Pancreas (tissue), 10 donors: Measurements from ENCODE around the gene HTR3C. TPM values are rescaled to one million over a fixed set of nuclear protein-coding genes. Genes with fewer than 3 reads are reported as not detected.

Experiments
- ATAC-seq, 4 donors: fragments of 200-7000 bp; cut with Tn5 transposase; one replicate each; pipeline versions ENCODE4 v1.8.0 to v1.9.1; 2020; ENCODE audit warnings: mild to moderate bottlenecking in 4 of 4, moderate library complexity in 4 of 4
- DNase-seq, 6 donors: peaks; one replicate each; pipeline ENCODE4 v3.0.0-alpha.2; 2020
- FAIRE-seq: peaks from 2 replicates; lab custom pipeline; 2012; peaks lifted over from hg19 to GRCh38; lab: Jason Lieb, UNC
- H3K27ac ChIP-seq, 4 donors: fragments of 200-600 bp; sonication (generic); 1 replicate in 3 of 4; 2 replicates in 1 of 4; pipeline versions ENCODE4 v1.5.0 to v1.8.0; 2020
- H3K27me3 ChIP-seq, 4 donors: fragments of 200-600 bp; one replicate each; pipeline ENCODE4 v1.8.0; 2021
- H3K36me3 ChIP-seq, 3 donors: fragments of 200-600 bp; sonication (generic) in 1 of 3; one replicate each; pipeline versions ENCODE4 v1.5.0 to v1.8.0; 2020 to 2021
- H3K4me1 ChIP-seq, 3 donors: fragments of 200-600 bp; one replicate each; pipeline ENCODE4 v1.8.0; 2021
- H3K4me3 ChIP-seq, 4 donors: fragments of 200-600 bp; sonication (generic) in 2 of 4; one replicate each; pipeline versions ENCODE4 v1.5.0 to v1.8.0; 2020 to 2021
- H3K9me3 ChIP-seq, 4 donors: fragments of 200-600 bp; one replicate each; pipeline ENCODE4 v1.8.0; 2021
- WGBS, 2 donors: extraction: QIAGEN DNeasy Blood & Tissue Kit; methylation state at CpG; one replicate each; pipeline ENCODE4 v1.1.7; 2013; 5-methylcytosine and 5-hydroxymethylcytosine counted together
- intact Hi-C, 3 donors: fragments of 100-400 bp; cut with DNase I; formaldehyde crosslinking; loops; one replicate each; pipeline versions ENCODE4 v1.11.1 to v1.14.2; 2022
- polyA plus RNA-seq, 2 donors: library from polyadenylated mRNA; stranded (reverse); fragments of 200-250 nt; gene quantifications; one replicate each; pipeline ENCODE4 v1.2.3, GENCODE V29; 2013
- total RNA-seq, 6 donors: library from RNA; stranded (reverse); fragmentation: NEBNext Ultra II Directional in 4 of 6; extraction: Animal tissue kit (Norgen Biotek cat#: 25700) in 4 of 6; gene quantifications; one replicate each; pipeline versions ENCODE4 v1.2.1 to v1.2.4, GENCODE V29; 2021 to 2023
- TF ChIP-seq, protein P1 (sequence below), 4 donors: fragments of 200-600 bp; sonication (generic) in 3 of 4; IDR thresholded peaks; one replicate each; pipeline versions ENCODE4 v1.5.0 to v1.8.0; 2021; ENCODE audit warnings: antibody characterized with exemption in 4 of 4
- donor health status: healthy with polysubstance abuse.
- donor health status: DM: no; HTN: no; CAD: no; lungs with moderate emphysema.
- donor health status: DM: no; HTN: no; CAD: no.
- donor health status: control.
- donor health status: control.
- donor health status: Bipolar disorder and iron deficiency.
- donor health status: DM: yes; HTN: yes; CAD: no.
- donor health status: DM: no; HTN: no; CAD: no.
- donor health status: DM: no; HTN: no; CAD: no.
- donor health status: DM: yes; HTN: yes; CAD: no.

Gene HTR3C
- total and polyA plus RNA-seq, 8 donors: 0.09 TPM; not detected in 7

DNA sequence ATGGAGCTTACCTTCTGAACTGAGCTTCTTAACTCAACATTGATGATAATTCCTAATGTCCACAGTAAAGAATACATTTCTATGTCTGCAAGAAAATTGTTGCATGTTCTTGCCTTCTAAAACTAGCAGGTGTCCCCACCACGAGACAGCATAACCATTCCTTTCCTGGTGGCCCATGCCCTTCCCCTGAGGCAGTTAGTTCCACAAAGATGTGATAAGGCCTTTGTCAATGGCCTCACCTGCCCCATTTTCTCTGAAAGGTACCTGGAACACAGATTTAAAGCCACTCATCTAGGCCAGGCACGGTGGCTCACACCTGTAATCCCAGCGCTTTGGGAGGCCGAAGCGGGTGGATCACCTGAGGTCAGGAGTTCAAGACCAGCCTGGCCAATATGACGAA, 23.1 kb downstream of the HTR3C start:
- Histone ChIP-seq H3K36me3 (no peaks in the 10 kb centered on the region), H3K9me3 (no peaks in the 10 kb centered on the region), H3K27ac (no peak overlapping the region), H3K27me3 (no peaks in the 10 kb centered on the region), H3K4me3 (no peak overlapping the region), H3K4me1 (no peaks in the 10 kb centered on the region)
- intact Hi-C loops: no loop called here
- 89 to 90% methylated on average over 6 of the region's 6 CpGs for WGBS, 2 donors
- no peak for ATAC-seq
- TF ChIP-seq, protein P1, sequence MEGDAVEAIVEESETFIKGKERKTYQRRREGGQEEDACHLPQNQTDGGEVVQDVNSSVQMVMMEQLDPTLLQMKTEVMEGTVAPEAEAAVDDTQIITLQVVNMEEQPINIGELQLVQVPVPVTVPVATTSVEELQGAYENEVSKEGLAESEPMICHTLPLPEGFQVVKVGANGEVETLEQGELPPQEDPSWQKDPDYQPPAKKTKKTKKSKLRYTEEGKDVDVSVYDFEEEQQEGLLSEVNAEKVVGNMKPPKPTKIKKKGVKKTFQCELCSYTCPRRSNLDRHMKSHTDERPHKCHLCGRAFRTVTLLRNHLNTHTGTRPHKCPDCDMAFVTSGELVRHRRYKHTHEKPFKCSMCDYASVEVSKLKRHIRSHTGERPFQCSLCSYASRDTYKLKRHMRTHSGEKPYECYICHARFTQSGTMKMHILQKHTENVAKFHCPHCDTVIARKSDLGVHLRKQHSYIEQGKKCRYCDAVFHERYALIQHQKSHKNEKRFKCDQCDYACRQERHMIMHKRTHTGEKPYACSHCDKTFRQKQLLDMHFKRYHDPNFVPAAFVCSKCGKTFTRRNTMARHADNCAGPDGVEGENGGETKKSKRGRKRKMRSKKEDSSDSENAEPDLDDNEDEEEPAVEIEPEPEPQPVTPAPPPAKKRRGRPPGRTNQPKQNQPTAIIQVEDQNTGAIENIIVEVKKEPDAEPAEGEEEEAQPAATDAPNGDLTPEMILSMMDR (IDR thresholded peaks at IDR 0.05): no peak
- DNase-seq: no peak
- no peak for FAIRE-seq

DNA sequence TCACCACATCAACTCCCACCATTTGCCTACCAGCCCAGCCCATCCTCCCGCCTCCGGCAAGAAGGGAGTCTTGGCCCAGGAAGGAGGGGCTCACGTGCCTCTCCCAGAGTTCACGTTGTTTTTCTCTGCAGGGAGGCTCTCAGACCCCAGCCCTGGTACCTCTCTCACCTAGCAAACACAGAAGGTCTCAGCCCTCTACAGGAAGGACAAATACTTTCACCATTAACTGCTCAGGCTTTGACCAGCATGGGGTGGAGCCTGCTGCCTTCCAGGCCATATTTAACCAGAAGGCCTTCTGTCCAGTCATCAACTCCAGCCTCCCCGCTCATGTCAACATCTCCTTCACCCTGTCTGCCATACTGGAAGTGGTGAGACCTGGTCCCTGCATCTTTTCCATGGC, 25.0 kb downstream of the HTR3C start:
- FAIRE-seq (no peak), ATAC-seq (no peak)

DNA sequence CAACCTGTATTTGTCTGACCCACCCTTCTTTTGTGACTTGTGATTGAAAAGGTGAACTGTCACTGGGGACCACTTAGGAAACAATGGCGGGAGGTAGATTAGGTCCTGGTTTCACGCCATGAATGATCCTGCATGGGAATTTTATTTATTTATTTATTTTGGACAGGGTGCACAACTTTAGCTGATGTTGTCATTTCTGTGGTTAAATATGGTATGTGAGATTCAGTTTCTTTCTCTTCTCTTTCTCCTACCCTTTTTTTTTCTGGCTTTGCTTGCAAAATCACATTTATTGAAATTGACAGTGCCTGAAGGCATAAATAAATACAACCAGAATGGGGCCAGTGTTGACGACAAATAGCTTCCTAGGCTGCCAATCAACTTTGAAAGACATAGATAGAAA, 26.0 kb downstream of the HTR3C start:
- ATAC-seq: no peak
- no peak overlapping the region for H3K4me3 ChIP-seq
- H3K27me3 ChIP-seq: no peaks in the 10 kb centered on the region
- TF ChIP-seq, protein P1 (IDR thresholded peaks at IDR 0.05): no peak
- no peaks in the 10 kb centered on the region for H3K9me3 ChIP-seq
- intact Hi-C loops: no loop called here
- FAIRE-seq: no peak
- no peaks in the 10 kb centered on the region for H3K4me1 ChIP-seq
- H3K36me3 ChIP-seq: no peaks in the 10 kb centered on the region
- no peak overlapping the region for H3K27ac ChIP-seq
- 74 to 91% methylated on average over 3 of the region's 3 CpGs for WGBS, 2 donors
- DNase-seq: no peak

More for the DNA sequence above, 25.0 kb downstream of the HTR3C start:
- H3K9me3 ChIP-seq: no peaks in the 10 kb centered on the region
- WGBS, 2 donors: 74 to 78% methylated on average over 5 of the region's 5 CpGs
- intact Hi-C loops: no loop called here
- TF ChIP-seq, protein P1 (IDR thresholded peaks at IDR 0.05): no peak
- no peak for DNase-seq
- no peak overlapping the region for H3K27ac ChIP-seq
- no peaks in the 10 kb centered on the region for H3K4me1 ChIP-seq
- H3K36me3 ChIP-seq: no peaks in the 10 kb centered on the region
- no peaks in the 10 kb centered on the region for H3K27me3 ChIP-seq
- H3K4me3 ChIP-seq: no peak overlapping the region

DNA sequence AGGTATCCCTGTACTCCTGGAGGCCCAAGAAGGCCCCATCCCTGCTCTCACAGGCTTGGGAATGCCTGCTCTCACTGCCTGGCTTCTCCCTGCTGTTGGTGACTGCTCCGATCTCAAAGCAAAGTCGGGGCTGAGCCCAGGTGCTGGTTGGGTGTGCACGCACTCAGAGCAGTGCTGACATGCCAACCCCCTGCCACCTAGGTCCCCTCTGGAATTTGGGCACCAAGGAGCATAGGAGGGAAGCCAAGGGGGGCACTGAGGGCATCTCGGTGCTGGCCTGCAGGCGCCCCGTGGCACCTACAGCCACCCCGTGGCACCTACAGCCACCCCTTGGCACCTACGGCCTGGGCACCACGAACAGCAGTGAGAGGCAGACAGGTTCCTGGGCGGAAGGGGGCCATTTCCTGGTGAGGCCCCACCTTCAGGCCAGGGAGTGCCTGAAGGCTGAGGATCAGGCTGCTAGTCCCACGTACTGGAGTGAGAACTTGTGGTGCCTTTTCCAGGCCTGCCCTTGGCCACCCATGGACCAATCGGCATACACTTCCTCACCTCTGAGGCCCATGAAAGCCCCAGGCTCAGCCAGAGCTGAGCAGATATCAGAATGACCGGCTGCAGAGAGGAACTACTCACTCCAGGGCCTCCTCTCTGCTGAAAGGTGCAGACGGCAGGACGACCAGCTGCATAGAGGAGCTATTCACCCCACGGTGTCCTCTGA, 28.4 kb downstream of the HTR3C start:
- intact Hi-C loops: no loop called here
- Histone ChIP-seq H3K4me3 (no peak overlapping the region), H3K27me3 (no peaks in the 10 kb centered on the region), H3K9me3 (no peaks in the 10 kb centered on the region), H3K27ac (no peak overlapping the region), H3K4me1 (no peaks in the 10 kb centered on the region), H3K36me3 (no peaks in the 10 kb centered on the region)
- WGBS, 2 donors: 75 to 84% methylated on average over 16 of the region's 16 CpGs
- DNase-seq (no peak), FAIRE-seq (no peak), ATAC-seq (no peak)
- TF ChIP-seq, protein P1 (IDR thresholded peaks at IDR 0.05): no peak

DNA sequence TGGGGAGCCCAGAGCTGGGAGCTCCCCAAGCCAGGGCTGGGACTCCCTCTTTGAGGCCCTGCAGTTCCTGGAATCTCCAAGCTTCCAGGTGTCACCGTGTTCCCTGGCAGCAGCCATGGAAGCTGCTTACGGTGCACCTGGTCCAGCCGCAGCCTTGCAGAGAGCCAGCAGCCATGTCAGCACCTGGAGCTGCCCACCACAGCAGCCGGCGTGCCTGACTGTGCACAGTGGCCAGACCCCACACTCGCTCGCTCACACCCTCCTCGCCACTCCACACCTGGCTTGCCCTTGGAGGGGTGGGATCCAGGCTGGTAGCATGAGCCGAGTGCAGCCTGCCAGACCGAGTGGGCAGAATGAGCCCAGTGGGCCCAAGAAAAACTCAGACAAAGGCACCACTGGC, 29.2 kb downstream of the HTR3C start:
- H3K4me1 ChIP-seq: no peaks in the 10 kb centered on the region
- no peak for ATAC-seq
- TF ChIP-seq, protein P1 (IDR thresholded peaks at IDR 0.05): no peak
- H3K27me3 ChIP-seq: no peaks in the 10 kb centered on the region
- no peak overlapping the region for H3K27ac ChIP-seq
- FAIRE-seq: no peak
- intact Hi-C loops: no loop called here
- no peaks in the 10 kb centered on the region for H3K36me3 ChIP-seq
- 78 to 83% methylated on average over 10 of the region's 10 CpGs for WGBS, 2 donors
- no peak overlapping the region for H3K4me3 ChIP-seq
- DNase-seq: no peak
- H3K9me3 ChIP-seq: no peaks in the 10 kb centered on the region
